Neutrophil (primary cell): ENCODE results near the gene HLA-B.
A peak's percentile ranks its signal among the peaks of the same experiment; 100 is the strongest.
"Not testable (repeated sequence)": the region's sequence is repeated elsewhere in the genome, so short reads cannot be mapped to it uniquely, and the experiment has no call there.

ENCODE experiments used
- H3K27ac ChIP-seq: fragments of 200-600 bp; sonication (generic); 2 replicates; pipeline ENCODE4 v1.5.1; 2016; ENCODE audit warnings: mild to moderate bottlenecking, moderate library complexity
- H3K27me3 ChIP-seq: fragments of 200-600 bp; sonication (generic); 2 replicates; pipeline ENCODE4 v1.6.0; 2016; ENCODE audit warnings: mild to moderate bottlenecking
- H3K36me3 ChIP-seq: fragments of 200-600 bp; sonication (generic); 2 replicates; pipeline ENCODE4 v1.5.1; 2017
- H3K4me1 ChIP-seq, 2 experiments: fragments of 200-600 bp in 1 of 2; sonication (generic) in 1 of 2; 1 replicate in 1 of 2; 2 replicates in 1 of 2; pipeline versions ENCODE4 v1.5.1 to v1.6.1; 2013 to 2016; ENCODE audit warnings: low read depth in 1 of 2, low read length in 1 of 2, mild to moderate bottlenecking in 1 of 2, moderate library complexity in 1 of 2; ENCODE audit not compliant: control insufficient read depth in 1 of 2, insufficient read depth in 1 of 2
- H3K4me3 ChIP-seq, 2 experiments: fragments of 200-600 bp in 1 of 2; sonication (generic) in 1 of 2; 1 replicate in 1 of 2; 2 replicates in 1 of 2; pipeline ENCODE4 v1.5.1; 2013 to 2016; ENCODE audit warnings: low read depth in 1 of 2, low read length in 1 of 2, mild to moderate bottlenecking in 1 of 2, moderate library complexity in 1 of 2
- H3K9me3 ChIP-seq: fragments of 200-600 bp; sonication (generic); 2 replicates; pipeline ENCODE4 v1.5.1; 2016
- CTCF ChIP-seq: fragments of 200-600 bp; sonication (generic); IDR thresholded peaks from 2 replicates; pipeline ENCODE4 v1.5.1; 2016; ENCODE audit warnings: antibody characterized with exemption

The HLA-B gene

DNA sequence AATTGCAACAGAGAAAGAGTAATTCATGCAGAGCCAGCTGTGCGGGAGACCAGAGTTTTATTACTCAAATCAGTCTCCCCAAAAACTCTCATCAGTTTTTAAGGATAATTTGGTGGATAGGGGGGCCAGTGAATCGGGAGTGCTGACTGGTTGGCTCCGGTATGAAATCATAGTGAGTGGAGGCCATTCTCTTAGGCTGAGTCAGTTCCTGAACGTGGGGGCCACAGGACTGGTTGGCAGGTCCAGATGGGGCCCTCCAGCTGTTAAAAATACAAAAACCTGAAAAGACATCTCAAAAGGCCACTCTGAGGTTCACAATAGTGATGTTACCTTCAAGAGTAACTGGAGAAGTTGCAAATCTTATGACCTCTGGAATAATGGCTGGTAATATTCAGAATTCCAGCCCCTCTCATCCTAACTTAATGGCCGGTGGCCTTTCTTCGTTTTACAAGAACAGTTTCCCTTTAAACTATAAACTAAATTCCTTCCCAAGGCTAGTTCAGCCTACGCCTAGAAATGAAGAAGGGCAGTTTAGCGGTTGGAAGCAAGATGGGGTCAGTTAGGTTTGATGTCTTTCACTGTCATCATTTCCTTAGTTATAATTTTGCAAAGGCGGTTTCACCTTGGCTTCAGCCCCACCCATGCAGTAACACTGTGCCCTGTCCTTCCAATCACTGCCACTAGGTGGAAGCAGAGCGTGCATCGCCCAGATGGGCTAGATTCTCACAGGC, 39.6 kb upstream of the HLA-B start:
- Histone ChIP-seq H3K27ac (no peak overlapping the region), H3K27me3 (no peaks in the 10 kb centered on the region), H3K9me3 (no peaks in the 10 kb centered on the region), H3K4me3 (no peak overlapping the region), H3K36me3 (peaks cover 8% of the 10 kb centered on the region), H3K4me1 (peaks cover 30 to 37% of the 10 kb centered on the region in 2 experiments)
- peak; percentile 96 for TF ChIP-seq CTCF

DNA sequence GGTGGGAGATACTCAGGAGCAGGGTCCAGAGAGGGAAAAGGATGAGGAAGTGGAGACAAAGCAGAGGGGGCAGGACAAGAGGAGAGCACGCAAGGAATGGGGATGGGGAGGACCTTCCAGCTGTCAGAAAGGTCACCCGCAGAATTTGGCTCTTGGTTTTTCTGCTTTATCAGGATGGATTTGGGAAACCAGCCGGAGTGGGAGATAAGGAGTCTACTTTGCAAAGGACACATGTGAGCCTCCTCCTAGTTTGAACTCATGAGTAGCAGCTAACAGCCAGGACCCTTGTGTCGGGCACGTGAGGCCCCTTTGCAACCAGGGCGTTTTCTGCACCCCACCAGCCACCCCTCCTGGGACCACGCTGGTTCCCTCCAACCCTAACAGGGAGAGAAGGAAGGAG, 38.9 kb upstream of the HLA-B start:
- Histone ChIP-seq H3K27me3 (no peaks in the 10 kb centered on the region), H3K4me3 (no peak overlapping the region), H3K4me1 (peaks cover 22 to 30% of the 10 kb centered on the region in 2 experiments), H3K36me3 (peaks cover 8% of the 10 kb centered on the region), H3K27ac (no peak overlapping the region), H3K9me3 (no peaks in the 10 kb centered on the region)
- TF ChIP-seq CTCF: no peak

DNA sequence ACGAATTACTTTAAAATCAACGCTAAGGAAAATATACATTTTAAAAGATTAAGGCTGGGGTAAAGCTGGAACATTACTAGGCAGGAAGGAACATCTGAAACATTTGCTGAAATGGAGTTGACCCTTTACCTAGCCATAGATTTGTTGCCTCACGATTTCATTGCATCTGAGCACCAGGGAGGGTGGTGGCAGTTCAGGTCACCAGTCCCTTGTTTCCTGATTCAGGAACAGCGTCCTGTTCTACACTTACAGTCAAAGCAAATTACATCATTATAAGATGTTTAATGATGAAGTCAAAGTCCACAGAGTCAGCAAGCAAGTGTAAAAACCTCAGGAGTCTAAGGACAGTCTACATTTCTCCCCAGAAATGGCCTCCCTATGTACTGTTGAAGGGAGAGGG, 37.4 kb upstream of the HLA-B start:
- Histone ChIP-seq H3K9me3 (no peaks in the 10 kb centered on the region), H3K4me1 (peaks cover 18 to 27% of the 10 kb centered on the region in 2 experiments)
- no peak for TF ChIP-seq CTCF

DNA sequence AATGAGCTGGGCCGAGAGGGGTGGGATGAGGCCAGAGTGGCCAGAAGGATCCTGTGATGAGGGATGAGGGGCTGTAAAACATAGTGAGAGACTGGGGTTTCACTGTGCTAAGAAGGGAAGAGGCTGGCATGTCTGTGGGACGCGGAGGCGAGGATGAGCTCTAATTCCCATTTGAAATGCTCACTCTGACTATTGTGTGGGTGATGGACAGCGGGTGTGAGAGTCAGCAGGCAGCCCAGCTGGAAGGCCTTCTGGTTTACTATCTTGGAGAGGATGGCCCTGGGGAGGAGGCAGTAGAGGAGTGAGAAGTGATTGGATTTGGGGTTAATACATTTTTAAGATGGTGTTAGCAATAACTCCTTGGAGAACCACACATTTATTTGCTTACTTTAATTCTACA, 37.0 kb upstream of the HLA-B start:
- Histone ChIP-seq H3K9me3 (no peaks in the 10 kb centered on the region), H3K27me3 (no peaks in the 10 kb centered on the region), H3K27ac (no peak overlapping the region), H3K4me1 (peaks cover 14 to 22% of the 10 kb centered on the region in 2 experiments), H3K36me3 (peaks cover 8% of the 10 kb centered on the region), H3K4me3 (no peak overlapping the region)
- no peak for TF ChIP-seq CTCF

More for the DNA sequence above, 37.4 kb upstream of the HLA-B start:
- Histone ChIP-seq H3K27ac (no peak overlapping the region), H3K4me3 (no peak overlapping the region), H3K27me3 (no peaks in the 10 kb centered on the region), H3K36me3 (peaks cover 8% of the 10 kb centered on the region)

DNA sequence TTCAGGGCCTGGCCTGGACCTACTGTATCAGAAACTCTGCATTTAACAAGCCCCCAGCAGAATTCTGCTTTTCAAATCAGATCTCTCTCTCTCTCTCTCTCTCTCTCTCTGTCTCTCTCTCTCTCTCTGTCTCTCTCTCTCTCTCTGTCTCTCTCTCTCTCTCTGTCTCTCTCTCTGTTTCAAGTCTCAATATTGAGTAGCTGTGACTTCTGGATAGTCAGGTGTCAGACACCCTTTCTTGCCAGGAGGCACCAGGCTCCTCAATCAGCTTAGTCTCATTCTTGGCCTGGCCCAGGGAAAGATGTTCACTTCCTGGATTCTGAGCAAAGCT, 32.8 kb upstream of the HLA-B start:
- H3K9me3 ChIP-seq, H3K27ac ChIP-seq, H3K27me3 ChIP-seq, H3K4me3 ChIP-seq, H3K36me3 ChIP-seq, H3K4me1 ChIP-seq: not testable (repeated sequence)

DNA sequence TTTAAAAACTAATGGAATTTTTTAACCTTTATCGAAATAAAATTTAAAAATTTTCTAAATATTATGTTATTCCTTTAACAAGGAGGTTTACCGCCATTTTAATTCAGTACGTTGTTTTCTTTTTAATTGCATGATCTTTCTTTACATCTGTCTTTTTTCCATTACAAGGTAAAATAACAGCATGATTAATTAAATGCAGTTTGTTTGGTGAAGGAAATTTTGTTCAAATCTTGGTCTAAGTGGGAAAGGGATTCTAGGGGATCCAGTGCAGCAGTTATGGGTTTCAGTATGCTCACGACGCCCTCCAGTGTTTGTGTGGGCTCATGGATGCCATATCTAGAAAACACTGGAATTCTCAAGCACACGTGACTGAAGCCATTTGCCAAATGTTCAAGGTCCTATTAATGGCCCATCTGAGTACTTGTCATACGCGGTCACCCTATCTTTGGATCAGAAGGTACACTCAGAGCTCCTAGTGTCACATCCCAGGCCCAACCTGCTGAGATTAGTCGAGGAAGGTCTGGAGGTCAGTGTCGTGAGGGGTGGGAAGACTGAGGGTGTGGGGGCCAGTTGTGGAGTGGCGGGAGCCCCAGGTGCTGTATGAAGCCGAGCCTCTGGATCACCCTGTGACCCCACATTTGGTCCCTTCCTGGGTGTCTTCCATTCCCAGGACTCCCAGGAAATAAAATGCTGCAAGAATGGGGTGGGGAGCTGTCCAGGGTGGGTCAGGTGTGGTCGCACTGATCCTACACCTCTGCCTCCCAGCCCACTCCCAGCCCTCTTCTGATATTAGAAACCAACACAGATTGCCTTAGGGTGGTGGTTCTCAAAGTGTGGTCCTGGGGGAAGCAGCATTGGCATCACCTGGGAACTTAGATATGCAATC, 32.2 kb upstream of the HLA-B start:
- H3K27me3 ChIP-seq, H3K4me3 ChIP-seq, H3K27ac ChIP-seq, H3K4me1 ChIP-seq, H3K36me3 ChIP-seq, H3K9me3 ChIP-seq: not testable (repeated sequence)
